GM10266 (cell line): ENCODE results near the gene SDF4.
"Not testable (repeated sequence)": the region's sequence is repeated elsewhere in the genome, so short reads cannot be mapped to it uniquely, and the experiment has no call there.

Experiments
- DNase-seq: peaks from one replicate; pipeline ENCODE4 v3.0.0; 2012; ENCODE audit errors: extremely low spot score
- TF ChIP-seq, protein P1 (sequence below): IDR thresholded peaks from 2 replicates; pipeline ENCODE4 v1.5.1; 2012; ENCODE audit warnings: mild to moderate bottlenecking, low read depth; ENCODE audit not compliant: control insufficient read depth, insufficient read depth; ENCODE audit errors: missing control alignments

SDF4 gene

GRCh38 chr1:1253314-1253713, 21.5 kb upstream of the SDF4 start:
- TF ChIP-seq, protein P1, sequence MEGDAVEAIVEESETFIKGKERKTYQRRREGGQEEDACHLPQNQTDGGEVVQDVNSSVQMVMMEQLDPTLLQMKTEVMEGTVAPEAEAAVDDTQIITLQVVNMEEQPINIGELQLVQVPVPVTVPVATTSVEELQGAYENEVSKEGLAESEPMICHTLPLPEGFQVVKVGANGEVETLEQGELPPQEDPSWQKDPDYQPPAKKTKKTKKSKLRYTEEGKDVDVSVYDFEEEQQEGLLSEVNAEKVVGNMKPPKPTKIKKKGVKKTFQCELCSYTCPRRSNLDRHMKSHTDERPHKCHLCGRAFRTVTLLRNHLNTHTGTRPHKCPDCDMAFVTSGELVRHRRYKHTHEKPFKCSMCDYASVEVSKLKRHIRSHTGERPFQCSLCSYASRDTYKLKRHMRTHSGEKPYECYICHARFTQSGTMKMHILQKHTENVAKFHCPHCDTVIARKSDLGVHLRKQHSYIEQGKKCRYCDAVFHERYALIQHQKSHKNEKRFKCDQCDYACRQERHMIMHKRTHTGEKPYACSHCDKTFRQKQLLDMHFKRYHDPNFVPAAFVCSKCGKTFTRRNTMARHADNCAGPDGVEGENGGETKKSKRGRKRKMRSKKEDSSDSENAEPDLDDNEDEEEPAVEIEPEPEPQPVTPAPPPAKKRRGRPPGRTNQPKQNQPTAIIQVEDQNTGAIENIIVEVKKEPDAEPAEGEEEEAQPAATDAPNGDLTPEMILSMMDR = no peak

GRCh38 chr1:1250786-1251284, 19.0 kb upstream of the SDF4 start:
- DNase-seq = peak; percentile 90
- TF ChIP-seq, protein P1 = no peak

More at GRCh38 chr1:1253314-1253713, 21.5 kb upstream of the SDF4 start:
- no peak for DNase-seq

GRCh38 chr1:1248009-1248913, 16.5 kb upstream of the SDF4 start:
- not testable (repeated sequence) for DNase-seq

DNA sequence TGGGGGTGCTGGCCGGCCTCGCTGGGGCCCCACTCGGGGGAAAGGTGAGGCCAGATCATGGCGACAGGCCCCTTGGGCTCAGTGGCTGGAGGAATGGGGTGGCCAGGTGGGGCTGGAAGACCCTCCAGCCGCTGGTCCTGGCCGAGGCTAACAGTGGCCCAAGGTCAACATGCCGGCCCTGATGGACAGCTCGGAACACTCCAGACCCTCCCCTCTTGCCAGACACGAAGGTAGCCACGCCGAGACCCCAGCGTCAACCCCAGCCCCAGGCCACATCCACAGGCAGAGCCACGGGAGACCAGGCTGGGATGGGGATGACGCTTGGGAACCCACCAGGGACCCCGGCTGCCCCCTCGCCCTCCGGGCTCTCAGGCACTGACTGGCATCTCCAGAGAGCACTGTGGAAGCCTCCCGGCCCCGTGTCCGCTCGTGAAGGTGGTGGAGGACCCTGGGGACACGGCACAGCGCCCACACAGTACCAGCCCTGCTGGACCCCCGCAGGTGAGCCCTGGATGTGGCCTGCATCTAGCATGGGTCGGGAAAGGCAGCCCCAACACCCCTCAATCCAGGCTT, 15.6 kb upstream of the SDF4 start:
- DNase-seq = no peak
- TF ChIP-seq, protein P1 = no peak

GRCh38 chr1:1246577-1247340, 15.0 kb upstream of the SDF4 start, which contains the start of gene C1QTNF12:
TSS of gene C1QTNF12 (minus strand) at chr1:1246722. CDS start at chr1:1246690, 32 bp downstream.
- no peak for DNase-seq
- TF ChIP-seq, protein P1 = no peak

GRCh38 chr1:1245817-1246576, 14.2 kb upstream of the SDF4 start:
- DNase-seq = no peak
- TF ChIP-seq, protein P1 = no peak

GRCh38 chr1:1245178-1245816, 13.5 kb upstream of the SDF4 start:
- DNase-seq = no peak
- TF ChIP-seq, protein P1 = no peak
